Activated CD4-positive, alpha-beta T cell treated with anti-CD3 and anti-CD28 coated beads for 36 hours (primary cell): ENCODE data around the gene TSFM. TPM values are rescaled to one million over a fixed set of nuclear protein-coding genes. Genes with fewer than 3 reads are reported as not detected.

ENCODE experiments used
- ATAC-seq: fragments of 200-7000 bp; cut with Tn5 transposase; one replicate; pipeline ENCODE4 v1.10.0; 2021; ENCODE audit warnings: mild to moderate bottlenecking, moderate library complexity
- CTCF ChIA-PET: fragments of 350-600 bp; sonication (Branson Sonifier 250); formaldehyde crosslinking; loops from one replicate; lab custom pipeline; 2021; ENCODE audit warnings: antibody characterized with exemption; lab: Charles Lee
- POLR2A ChIA-PET: fragments of 350-600 bp; sonication (Branson Sonifier 250); formaldehyde crosslinking; loops from one replicate; lab custom pipeline; 2021; ENCODE audit warnings: antibody characterized with exemption, inconsistent platforms; lab: Charles Lee
- DNase-seq: peaks from one replicate; pipeline ENCODE4 v3.0.0-alpha.2; 2020
- H3K27ac Mint-ChIP-seq: one replicate; pipeline ENCODE4 v1.8.0; 2021; ENCODE audit warnings: mixed read lengths
- H3K27me3 Mint-ChIP-seq: one replicate; pipeline ENCODE4 v1.8.0; 2021; ENCODE audit warnings: mixed read lengths
- H3K36me3 Mint-ChIP-seq: one replicate; pipeline ENCODE4 v1.8.0; 2021; ENCODE audit warnings: low read depth, mixed read lengths
- H3K4me1 Mint-ChIP-seq: one replicate; pipeline ENCODE4 v1.8.0; 2021; ENCODE audit warnings: mixed read lengths
- H3K4me3 Mint-ChIP-seq: one replicate; pipeline ENCODE4 v1.8.0; 2021; ENCODE audit warnings: mild to moderate bottlenecking, moderate library complexity, mixed read lengths
- H3K9me3 Mint-ChIP-seq: one replicate; pipeline ENCODE4 v1.8.0; 2021; ENCODE audit warnings: low read depth, mixed read lengths
- intact Hi-C, 2 experiments: fragments of 100-400 bp; cut with DNase I in 1 of 2; cut with micrococcal nuclease in 1 of 2; formaldehyde crosslinking; loops; one replicate each; pipeline versions ENCODE4 v1.14.2 to v1.15.1; 2022 to 2024; cut with DNase I, micrococcal nuclease
- total RNA-seq, 2 experiments: library from RNA; stranded (reverse); gene quantifications; one replicate each; pipeline ENCODE4 v1.2.3, GENCODE V29; 2021

The TSFM gene
- total RNA-seq, 2 experiments from 2014 or later, result 30.7 to 56.9 TPM

DNA sequence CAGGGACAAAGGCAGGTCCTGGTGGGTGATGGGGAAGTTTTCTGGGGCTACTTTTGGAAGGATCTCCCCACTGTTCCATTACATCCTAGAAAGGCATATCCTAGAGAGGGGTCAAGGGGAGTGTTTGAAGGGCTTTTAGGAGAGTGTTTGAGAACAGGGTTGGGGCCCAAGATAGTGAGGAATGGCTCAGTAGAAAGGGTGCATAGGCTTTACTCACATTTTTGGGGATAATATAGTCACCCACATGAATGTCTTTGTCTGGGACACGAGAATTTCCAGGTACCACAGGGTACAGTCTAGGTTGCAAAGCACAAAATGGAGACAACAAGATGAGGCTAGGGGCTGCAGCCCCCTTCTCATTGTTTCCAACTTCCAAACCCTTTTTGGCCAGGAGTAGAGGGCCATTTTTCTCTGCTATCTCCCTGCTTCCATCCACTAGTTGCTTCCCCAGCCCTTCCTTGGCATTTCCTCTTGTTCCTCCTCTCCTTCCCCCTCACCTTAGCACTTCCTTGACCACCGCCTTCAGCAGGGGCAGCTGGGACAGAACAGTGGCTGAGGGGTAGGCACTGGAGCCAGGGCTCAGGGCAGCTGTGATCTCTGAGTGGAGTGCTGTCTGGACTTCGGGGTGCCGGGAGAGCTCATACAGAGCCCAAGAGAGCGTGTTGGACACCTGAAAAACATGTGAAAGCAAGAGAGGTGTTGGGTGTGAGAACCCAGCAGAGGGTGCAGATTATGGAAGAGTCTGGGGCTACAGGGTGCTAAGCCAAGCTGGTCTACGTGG, 18.5 kb upstream of the TSFM start:
- Mint-ChIP-seq H3K4me1 (peaks cover 38% of the 10 kb centered on the region), H3K27ac (no peak overlapping the region), H3K27me3 (peaks cover 10% of the 10 kb centered on the region), H3K4me3 (peak overlapping the region; percentile 83), H3K9me3 (no peaks in the 10 kb centered on the region), H3K36me3 (peaks cover 43% of the 10 kb centered on the region)
- no peak for ATAC-seq
- CTCF ChIA-PET, result interaction anchor here (0.6 to 1.5 kb wide), 6 partner anchors 8 to 84 kb away, joined by 3 to 8 read pairs (median 5); partner anchors contain the start of gene TSPAN31
- intact Hi-C loops, result no loop called here
- POLR2A ChIA-PET, result no interaction called here
- DNase-seq, result no peak

DNA sequence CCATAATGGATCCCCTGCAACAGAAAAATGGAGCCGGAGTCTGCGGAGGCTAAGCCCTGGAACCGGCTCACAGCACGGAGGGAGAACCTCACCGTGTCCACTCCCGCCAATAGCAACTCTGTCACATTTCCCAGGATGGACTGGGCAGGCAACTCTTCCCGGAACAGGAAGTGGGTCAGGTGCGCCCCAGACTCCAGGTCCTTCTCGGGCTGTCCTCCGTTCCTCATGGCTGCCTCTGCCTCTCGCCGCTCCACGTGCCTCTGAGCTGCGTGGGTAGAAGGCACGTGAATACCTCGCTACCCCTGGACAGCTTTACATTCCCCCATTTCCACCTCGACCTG, 18.0 kb upstream of the TSFM start:
- Mint-ChIP-seq H3K4me1 (peaks cover 33% of the 10 kb centered on the region), H3K4me3 (peak overlapping the region; percentile 83), H3K27ac (peak overlapping the region; percentile 84), H3K9me3 (no peaks in the 10 kb centered on the region), H3K27me3 (peaks cover 10% of the 10 kb centered on the region), H3K36me3 (peaks cover 47% of the 10 kb centered on the region)
- CTCF ChIA-PET, result interaction anchor here (0.6 to 1.5 kb wide), 7 partner anchors 8 to 128 kb away, joined by 3 to 8 read pairs (median 5); partner anchors contain the start of gene TSPAN31
- POLR2A ChIA-PET, result no interaction called here
- DNase-seq, result peak; percentile 55
- ATAC-seq, result peak; percentile 25
- intact Hi-C loops, result loop anchor here in 1 of 2 experiments (1.0 kb wide), 1 partner anchor 8 kb away; no protein-coding TSS in a partner anchor

DNA sequence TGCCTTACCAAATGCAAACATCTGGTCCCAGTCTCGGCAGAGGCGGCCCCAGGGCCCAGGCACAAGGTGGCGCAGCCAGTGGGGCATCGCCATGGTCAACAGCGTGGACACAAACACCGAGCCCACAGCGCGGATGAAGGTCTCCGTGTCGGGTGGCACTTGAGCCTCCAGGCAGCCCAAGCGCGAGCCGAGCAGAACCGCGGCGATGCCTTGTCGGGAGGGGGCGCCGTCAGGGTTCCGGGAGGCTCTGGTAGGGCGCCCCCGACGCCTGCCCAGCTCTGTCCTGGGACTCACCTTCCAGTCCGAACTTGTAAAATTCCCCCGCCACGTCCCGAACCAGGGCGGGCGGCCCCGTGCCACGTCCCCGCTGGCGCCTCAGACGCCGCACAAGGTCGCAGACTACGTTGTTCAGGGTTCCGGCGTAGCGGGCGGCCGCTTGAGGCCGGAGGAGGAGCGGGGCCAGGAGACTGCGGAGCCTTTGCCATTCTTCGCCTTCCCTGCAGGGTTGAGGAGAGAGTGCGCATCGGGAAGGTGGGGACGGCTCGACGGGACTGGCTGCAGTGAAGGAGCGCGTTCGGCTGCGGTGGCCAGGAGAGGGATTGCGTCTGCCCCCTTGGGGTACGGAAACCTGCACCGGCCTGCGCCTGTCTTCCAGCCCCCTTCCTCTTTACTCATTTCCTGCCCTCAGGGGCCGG, 17.4 kb upstream of the TSFM start:
- intact Hi-C loops, result loop anchor here in 1 of 2 experiments (1.0 kb wide), 1 partner anchor 9 kb away; no protein-coding TSS in a partner anchor
- ChIA-PET CTCF (interaction anchor here (0.6 to 3.8 kb wide), 9 partner anchors 9 to 132 kb away, joined by 3 to 54 read pairs (median 5); partner anchors contain the start of genes B4GALNT1, MARCHF9, TSFM and TSPAN31), POLR2A (interaction anchor here (1.0 to 1.2 kb wide), 2 partner anchors 16 to 19 kb away, joined by 3 read pairs; no protein-coding TSS in a partner anchor)
- ATAC-seq (peak; percentile 79), DNase-seq (peak; percentile 79)
- peak overlapping the region; percentile 84 for H3K27ac Mint-ChIP-seq
- H3K4me1 Mint-ChIP-seq, result peaks cover 29% of the 10 kb centered on the region
- H3K27me3 Mint-ChIP-seq, result peaks cover 10% of the 10 kb centered on the region
- H3K9me3 Mint-ChIP-seq, result no peaks in the 10 kb centered on the region
- peak overlapping the region; percentile 83 for H3K4me3 Mint-ChIP-seq
- H3K36me3 Mint-ChIP-seq, result peaks cover 53% of the 10 kb centered on the region

DNA sequence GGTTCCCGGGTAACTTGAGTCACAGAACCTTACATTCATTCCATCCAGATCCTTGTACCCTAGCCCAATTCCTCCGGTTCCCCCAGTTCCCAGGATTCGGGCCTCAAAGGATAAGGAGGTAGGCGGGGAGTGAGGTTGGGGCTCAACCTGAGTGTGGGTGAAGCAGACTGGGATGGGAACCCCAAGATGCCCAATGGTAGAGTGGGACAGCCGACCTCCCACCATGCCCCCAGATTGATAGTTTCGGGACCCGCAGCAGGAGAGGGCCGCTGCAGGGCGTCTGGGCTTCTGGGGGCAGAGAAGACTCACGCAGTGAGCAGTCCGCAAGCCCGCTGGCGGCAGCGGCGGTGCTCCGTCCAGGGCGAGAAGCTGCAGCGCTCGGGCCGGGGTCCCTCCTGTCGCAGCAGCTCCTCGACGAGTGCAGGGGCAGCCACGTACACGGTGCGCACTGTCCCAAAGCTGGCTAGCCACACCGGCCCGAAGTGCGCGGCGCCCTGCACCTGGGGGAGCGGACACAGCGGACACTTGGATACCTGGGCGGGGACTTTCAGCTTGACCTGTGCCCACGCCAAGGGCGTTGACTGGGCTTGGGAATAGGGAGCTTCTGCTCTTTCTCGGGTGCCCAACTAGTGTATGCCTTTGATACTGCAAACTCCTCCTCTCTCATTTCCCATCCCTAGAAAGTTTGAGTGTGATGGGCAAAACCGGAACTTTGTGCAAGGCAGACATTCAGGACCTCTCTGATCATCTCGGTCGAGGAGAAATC, 16.7 kb upstream of the TSFM start:
- POLR2A ChIA-PET, result interaction anchor here (0.7 to 1.5 kb wide), 5 partner anchors 9 to 73 kb away, joined by 3 to 4 read pairs (median 3); no protein-coding TSS in a partner anchor
- peaks cover 34% of the 10 kb centered on the region for H3K4me1 Mint-ChIP-seq
- peak overlapping the region; percentile 84 for H3K27ac Mint-ChIP-seq
- no peaks in the 10 kb centered on the region for H3K9me3 Mint-ChIP-seq
- H3K27me3 Mint-ChIP-seq, result peaks cover 10% of the 10 kb centered on the region
- H3K4me3 Mint-ChIP-seq, result peak overlapping the region; percentile 83
- peaks cover 57% of the 10 kb centered on the region for H3K36me3 Mint-ChIP-seq
- DNase-seq (peak; percentile 31), ATAC-seq (peak; percentile 10)
- CTCF ChIA-PET, result interaction anchor here (0.6 to 3.8 kb wide), 11 partner anchors 9 to 133 kb away, joined by 3 to 54 read pairs (median 3); partner anchors contain the start of genes B4GALNT1, MARCHF9 and TSFM
- intact Hi-C loops, result loop anchor here in 1 of 2 experiments (1.0 kb wide), 1 partner anchor 10 kb away; no protein-coding TSS in a partner anchor

DNA sequence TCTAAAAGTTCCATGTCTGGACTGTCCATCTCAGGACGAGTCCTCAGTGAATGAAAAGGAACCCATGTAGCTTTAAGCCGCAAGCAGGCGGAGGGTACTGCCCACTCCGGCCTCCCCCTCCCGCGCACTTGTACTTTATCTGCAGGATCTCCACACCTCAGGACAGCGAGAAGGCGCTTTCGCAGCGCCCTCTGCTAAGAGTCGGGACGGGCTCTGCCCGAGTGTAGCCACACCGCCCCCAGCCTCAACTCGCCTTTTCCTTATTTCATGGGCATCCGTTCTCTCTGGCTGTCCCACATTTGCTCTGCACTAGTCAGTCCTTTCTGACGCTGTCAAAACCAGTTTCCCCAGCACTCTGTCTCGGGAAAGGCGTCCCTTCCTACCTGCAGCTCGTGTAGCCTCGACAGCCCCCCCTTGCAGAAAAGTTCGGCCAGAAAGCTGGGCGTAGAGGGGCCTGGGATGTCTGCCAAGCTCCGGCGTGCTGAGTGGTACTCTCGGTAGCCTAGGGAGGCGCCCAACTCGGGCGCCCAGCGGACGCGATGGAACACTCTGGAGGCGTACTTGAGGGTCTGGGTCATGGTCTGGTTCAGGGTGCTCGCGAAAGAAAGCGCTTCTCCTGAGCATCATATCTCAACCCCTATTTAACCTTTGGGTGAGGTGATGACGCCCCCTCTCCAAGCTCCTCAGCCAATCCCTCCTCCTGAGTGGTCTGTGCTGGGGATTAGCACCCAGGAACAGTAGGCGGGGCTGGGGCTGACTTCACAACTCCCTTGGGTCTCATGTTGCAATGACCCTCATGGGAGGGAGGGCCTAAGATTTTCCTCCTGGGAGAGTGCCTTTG, 15.9 kb upstream of the TSFM start, which contains the start of gene CYP27B1:
CYP27B1 (minus strand) TSS at position 615 of the 841 bp plus-strand sequence; CDS start at position 578, 37 bp downstream.
- Mint-ChIP-seq H3K36me3 (peaks cover 52% of the 10 kb centered on the region), H3K27ac (peak within 1 kb of the TSS; percentile 63), H3K4me1 (peaks cover 40% of the 10 kb centered on the region), H3K4me3 (peak within 1 kb of the TSS; percentile 83), H3K9me3 (no peaks in the 10 kb centered on the region), H3K27me3 (peaks cover 10% of the 10 kb centered on the region)
- ChIA-PET POLR2A (interaction anchor here (0.7 to 1.6 kb wide), 5 partner anchors 10 to 72 kb away, joined by 3 to 6 read pairs (median 3); no protein-coding TSS in a partner anchor), CTCF (interaction anchor here (0.8 to 3.8 kb wide), 9 partner anchors 8 to 137 kb away, joined by 3 to 54 read pairs (median 3); partner anchors contain the start of gene MARCHF9)
- intact Hi-C loops, result no loop called here
- ATAC-seq (no peak), DNase-seq (peak; percentile 25)

DNA sequence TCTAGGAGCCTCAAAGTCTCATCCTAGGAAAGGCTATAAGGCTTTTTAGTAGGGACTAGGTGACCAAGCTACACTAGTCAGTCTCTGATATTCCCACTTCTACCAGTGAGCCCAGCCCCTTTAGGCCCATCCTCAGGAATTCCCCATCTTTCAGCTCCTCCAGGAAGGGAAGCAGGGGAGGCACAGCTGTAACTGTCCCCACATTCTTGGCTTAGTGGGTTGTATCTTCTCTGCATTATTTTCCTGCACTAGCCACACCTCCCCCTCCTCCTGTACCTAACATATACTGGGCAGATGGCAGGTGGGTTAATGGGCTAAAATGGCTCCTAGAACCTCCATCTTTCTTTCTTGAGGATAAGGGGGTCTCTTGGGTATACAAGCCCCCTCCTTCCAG, 15.3 kb upstream of the TSFM start:
- Mint-ChIP-seq H3K27me3 (peaks cover 10% of the 10 kb centered on the region), H3K4me3 (no peak overlapping the region), H3K9me3 (no peaks in the 10 kb centered on the region), H3K36me3 (peaks cover 52% of the 10 kb centered on the region), H3K4me1 (peaks cover 42% of the 10 kb centered on the region), H3K27ac (no peak overlapping the region)
- intact Hi-C loops, result no loop called here
- no peak for DNase-seq
- no peak for ATAC-seq
- POLR2A ChIA-PET, result interaction anchor here (1.5 to 1.6 kb wide), 2 partner anchors 11 to 71 kb away, joined by 3 to 6 read pairs; no protein-coding TSS in a partner anchor
- CTCF ChIA-PET, result interaction anchor here (0.8 to 3.8 kb wide), 7 partner anchors 8 to 138 kb away, joined by 3 to 54 read pairs (median 4); partner anchors contain the start of gene MARCHF9

DNA sequence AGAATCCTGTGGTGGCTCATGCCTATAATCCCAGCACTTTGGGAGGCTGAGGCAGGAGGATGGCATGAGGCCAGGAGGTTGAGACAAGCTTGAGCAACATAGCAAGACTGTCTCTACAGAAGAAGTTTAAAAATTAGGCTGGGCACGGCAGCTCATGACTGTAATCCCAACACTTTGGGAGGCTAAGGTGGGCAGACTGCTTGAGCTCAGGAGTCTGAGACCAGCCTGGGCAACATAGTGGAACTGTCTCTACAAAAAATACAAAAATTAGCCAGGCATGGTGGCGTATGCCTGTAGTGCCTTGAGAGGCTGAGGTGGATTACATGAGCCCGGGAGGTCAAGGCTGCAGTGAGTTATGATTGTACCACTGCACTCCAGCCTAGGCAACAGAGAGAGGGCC, 14.7 kb upstream of the TSFM start:
- Mint-ChIP-seq H3K27me3 (peaks cover 10% of the 10 kb centered on the region), H3K4me1 (peaks cover 43% of the 10 kb centered on the region), H3K36me3 (peaks cover 49% of the 10 kb centered on the region), H3K4me3 (no peak overlapping the region), H3K9me3 (no peaks in the 10 kb centered on the region), H3K27ac (no peak overlapping the region)
- ATAC-seq (no peak), DNase-seq (no peak)
- POLR2A ChIA-PET, result interaction anchor here (1.6 kb wide), 1 partner anchor 11 kb away, joined by 6 read pairs; no protein-coding TSS in a partner anchor
- CTCF ChIA-PET, result interaction anchor here (0.8 to 3.8 kb wide), 6 partner anchors 9 to 137 kb away, joined by 3 to 54 read pairs (median 4); partner anchors contain the start of gene MARCHF9
- intact Hi-C loops, result no loop called here

DNA sequence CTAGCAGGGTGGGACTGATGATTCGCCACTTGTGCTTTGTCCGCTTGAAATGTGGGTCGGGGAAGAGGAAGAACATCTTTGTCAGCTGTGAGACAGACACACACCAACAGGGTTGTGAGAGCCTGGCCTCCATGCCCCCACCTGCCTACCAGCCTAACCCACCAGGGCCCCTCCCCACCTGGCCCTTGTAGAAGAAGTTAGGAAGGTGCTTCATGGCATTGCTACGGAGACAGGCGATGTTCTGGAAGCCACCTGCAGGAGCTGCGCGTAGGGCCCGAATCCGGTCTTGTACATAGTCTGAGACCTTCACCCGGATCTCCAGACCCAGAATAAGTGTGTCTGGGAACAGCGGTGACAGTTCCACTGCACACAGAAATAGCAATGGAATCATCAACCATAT, 13.0 kb upstream of the TSFM start:
- Mint-ChIP-seq H3K9me3 (no peaks in the 10 kb centered on the region), H3K27ac (no peak overlapping the region), H3K4me3 (peak overlapping the region; percentile 4), H3K36me3 (peaks cover 38% of the 10 kb centered on the region), H3K27me3 (peaks cover 7% of the 10 kb centered on the region), H3K4me1 (peaks cover 37% of the 10 kb centered on the region)
- ChIA-PET POLR2A (no interaction called here), CTCF (interaction anchor here (0.6 to 1.7 kb wide), 4 partner anchors 10 to 81 kb away, joined by 3 to 6 read pairs (median 4); no protein-coding TSS in a partner anchor)
- no peak for ATAC-seq
- no peak for DNase-seq
- intact Hi-C loops, result no loop called here

DNA sequence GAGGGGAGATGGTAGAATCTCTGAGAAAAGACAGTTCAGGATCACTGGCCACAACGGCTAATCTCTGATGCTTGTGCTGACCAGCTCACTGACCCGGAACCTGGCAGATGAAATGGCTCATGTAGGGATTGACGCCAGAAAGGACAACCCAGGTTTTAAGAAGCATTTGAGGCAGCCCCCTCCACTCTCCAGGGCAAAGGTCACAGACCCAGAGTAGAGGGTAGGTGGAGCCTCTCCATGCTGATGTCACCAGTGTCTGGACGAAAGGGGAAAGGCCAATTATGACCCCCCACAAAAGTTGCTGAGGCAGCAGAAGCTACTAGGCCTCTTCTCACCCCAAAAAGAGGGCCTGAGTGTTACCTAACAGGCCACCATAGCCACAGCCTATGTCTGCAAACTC, 11.9 kb upstream of the TSFM start:
- POLR2A ChIA-PET, result interaction anchor here (0.7 kb wide), 1 partner anchor 234 kb away, joined by 4 read pairs; no protein-coding TSS in a partner anchor
- no peak overlapping the region for H3K27ac Mint-ChIP-seq
- intact Hi-C loops, result loop anchor here in 1 of 2 experiments (2.0 kb wide), 1 partner anchor 14 kb away; no protein-coding TSS in a partner anchor
- peaks cover 32% of the 10 kb centered on the region for H3K4me1 Mint-ChIP-seq
- peak overlapping the region; percentile 94 for H3K4me3 Mint-ChIP-seq
- no peaks in the 10 kb centered on the region for H3K9me3 Mint-ChIP-seq
- no peak for DNase-seq
- H3K27me3 Mint-ChIP-seq, result peaks cover 7% of the 10 kb centered on the region
- CTCF ChIA-PET, result interaction anchor here (1.1 to 1.7 kb wide), 2 partner anchors 11 to 14 kb away, joined by 6 read pairs; no protein-coding TSS in a partner anchor
- peaks cover 39% of the 10 kb centered on the region for H3K36me3 Mint-ChIP-seq
- ATAC-seq, result no peak
